Urothelium cell line (cell line): Measurements from ENCODE around the gene RAD50.
"Not testable (repeated sequence)": the region's sequence is repeated elsewhere in the genome, so short reads cannot be mapped to it uniquely, and the experiment has no call there.

ENCODE experiments used
- DNase-seq: peaks from one replicate; pipeline ENCODE4 v3.0.0; 2011; ENCODE audit warnings: low spot score, mixed read lengths
- FAIRE-seq: peaks from 2 replicates; lab custom pipeline; 2011; peaks lifted over from hg19 to GRCh38; lab: Jason Lieb, UNC

Gene RAD50

DNA sequence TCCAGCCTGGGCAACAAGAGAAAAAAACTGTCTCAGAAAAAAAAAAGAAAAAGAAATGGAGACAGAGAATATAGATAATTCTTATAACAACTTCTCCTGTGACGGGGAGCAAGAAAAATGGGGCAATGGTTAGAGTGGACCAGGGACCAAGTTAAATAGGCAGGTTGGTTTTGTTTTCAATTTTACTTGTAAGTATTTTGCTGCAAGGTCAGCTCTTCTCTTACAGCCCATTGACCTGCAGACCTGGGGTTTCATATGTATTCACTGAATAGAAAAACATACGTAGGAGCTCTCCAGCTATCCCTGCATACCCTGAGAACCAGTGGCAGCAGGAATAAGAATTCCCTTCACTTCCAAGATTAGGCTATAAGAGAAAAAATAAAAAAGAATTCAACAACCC lies 72.0 kb downstream of the RAD50 start:
- DNase-seq (no peak), FAIRE-seq (no peak)

DNA sequence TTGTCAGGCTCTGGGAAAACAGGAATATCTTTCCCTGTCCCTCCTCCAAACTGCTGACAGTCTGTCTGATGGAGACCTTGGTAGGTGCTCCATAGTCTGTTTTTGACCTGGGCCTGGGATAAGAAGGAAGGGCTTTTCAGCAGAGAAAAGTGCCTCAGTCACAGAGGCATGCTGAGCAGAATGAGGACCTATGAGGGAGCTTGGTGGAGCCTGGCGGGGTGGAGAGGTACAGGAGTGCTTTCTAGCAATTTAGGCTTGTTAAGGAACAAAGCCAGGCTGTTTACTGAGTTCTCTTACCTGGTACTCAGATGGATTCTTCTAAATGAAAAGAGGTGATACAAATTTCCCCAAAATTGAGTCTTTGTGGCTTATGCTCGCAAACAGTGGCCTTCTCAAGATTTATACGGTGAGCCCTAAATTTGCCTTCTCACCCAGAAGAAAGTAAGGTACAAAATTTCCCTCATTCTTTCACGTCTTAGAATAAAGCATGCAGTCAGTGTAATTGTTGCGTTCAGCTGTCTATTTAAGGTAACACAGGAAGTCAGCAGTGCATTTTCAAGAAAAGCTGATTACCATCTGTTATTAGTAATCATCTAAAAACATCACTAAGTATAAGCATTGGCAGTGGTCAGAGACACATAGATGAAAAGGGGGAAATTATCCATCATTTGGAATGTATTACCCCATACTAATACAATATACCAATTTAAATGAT lies 72.6 kb downstream of the RAD50 start:
- FAIRE-seq (no peak), DNase-seq (no peak)

DNA sequence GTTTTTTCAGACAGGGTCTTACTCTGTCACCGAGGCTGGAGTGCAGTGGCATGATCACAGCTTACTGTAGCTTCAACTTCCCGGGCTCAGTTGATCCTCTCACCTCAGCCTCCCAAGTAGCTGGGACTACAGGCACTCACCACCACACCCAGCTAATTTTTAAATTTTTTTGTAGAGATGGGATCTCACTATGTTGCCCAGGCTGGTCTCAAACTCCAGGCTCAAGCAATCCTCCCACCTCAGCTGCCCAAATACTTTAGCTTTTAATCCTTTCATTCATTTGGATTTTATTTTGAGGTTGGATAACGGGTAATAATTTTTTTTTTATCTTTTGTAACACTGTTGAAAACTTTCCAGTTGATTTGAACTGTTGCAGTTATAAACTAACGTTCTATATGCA lies 76.8 kb downstream of the RAD50 start:
- not testable (repeated sequence) for DNase-seq, FAIRE-seq

DNA sequence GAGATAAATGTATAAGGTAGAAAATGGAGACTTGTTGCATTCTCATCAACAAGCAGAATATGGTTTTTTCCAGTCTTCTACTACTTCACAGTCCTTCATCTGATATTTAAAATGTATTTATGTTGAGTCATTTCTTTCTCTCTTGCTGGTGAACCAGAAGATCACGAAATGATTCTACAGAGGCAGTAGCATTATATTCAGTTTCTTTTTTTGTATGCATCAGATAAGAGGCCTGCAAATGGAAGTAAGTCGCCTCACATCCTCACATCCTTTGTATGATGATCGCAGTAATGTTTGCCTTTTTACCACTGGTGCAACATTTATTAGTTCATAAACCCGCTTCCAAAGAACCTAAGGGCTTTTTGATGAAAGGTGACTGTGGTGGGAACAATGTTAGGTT lies 79.1 kb downstream of the RAD50 start:
- DNase-seq = no peak
- no peak for FAIRE-seq

DNA sequence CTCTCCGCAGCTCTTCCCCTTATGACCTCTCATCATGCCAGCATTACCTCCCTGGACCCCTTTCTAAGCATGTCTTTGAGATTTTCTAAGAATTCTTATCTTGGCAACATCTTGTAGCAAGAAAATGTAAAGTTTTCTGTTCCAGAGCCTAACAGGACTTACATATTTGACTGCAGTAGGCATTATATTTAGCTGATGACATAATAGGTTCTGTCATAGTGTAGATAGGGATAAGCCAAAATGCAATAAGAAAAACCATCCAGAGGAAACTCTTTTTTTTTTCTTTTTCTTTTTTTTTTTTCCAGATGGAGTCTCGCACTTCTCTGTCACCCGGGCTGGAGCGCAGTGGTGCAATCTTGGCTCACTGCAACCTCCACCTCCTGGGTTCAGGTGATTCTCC lies 80.5 kb downstream of the RAD50 start:
- FAIRE-seq (no peak), DNase-seq (no peak)

DNA sequence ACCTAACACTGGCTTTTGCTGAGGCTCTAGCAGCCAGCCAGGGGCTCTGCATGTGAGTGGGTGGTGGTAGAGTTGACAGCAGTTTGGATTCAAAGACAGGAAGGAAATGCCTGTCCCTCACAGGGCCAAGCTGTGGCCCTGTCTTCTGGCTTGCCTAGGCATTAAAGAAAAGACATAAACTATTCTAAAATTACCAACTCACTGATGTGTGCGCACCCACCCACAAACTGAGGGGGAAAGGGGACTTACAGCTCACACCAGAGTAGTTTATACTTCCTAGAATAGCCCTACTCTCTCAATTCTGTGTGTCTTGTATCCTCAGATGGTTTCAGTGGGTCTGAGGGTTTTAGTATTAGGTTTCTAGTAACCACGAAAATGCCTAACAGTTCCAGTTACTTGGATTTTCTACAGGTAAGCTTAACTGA lies 82.9 kb downstream of the RAD50 start:
- DNase-seq (no peak), FAIRE-seq (no peak)

DNA sequence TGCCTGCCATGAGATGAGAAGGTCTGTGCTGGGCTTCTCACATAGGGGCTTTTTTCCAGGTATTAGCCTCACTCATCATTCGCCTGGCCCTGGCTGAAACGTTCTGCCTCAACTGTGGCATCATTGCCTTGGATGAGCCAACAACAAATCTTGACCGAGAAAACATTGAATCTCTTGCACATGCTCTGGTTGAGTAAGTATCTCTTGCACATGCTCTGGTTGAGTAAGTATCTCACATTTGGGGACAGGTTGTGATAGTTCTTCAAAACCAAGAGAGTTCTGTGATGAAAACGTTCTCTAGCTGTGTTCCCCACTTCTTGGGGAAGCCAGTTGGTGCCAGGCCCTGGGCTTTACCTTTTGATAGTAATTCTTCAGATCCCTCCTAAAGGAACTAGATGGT lies 83.8 kb downstream of the RAD50 start:
- no peak for DNase-seq
- no peak for FAIRE-seq

DNA sequence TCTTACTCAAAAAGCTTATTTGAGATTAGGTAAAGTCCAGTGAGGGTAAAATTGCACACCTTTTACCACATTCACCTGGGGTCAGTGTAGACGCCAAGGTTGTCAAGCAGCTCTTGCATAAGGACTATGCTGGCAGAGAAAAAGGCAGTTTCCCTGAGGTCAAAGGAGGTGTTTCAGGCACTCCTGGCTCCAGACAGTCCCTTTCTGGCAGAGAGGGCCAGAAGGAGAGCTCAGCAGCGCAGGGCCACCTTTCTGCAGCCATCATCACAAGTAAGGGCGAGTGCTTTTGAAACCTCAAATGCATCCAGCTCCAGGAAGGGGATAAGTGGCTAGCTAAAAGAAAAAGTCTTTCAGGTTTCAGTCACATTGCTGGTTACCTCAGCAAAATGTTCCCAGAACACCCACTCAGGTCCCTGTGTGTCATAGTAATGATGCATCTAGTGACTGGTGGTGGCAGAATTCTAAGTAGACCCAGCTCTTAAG lies 84.5 kb downstream of the RAD50 start:
- no peak for DNase-seq

DNA sequence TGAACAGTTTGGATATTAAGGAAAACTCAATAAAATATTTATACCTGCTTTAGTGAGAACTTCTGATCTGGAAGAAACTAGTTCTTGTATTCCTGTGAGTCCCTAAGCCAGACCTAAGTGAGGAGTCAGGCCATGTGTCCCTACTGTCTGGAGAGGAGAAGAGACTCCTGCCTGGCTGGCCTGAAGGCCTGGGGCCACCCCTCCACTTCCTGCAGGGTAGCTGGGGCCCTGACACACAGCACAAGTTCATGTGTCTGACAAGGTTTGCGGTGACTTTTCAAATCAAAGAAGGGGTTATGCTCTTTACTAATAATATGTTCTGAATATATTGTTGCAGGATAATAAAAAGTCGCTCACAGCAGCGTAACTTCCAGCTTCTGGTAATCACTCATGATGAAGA lies 85.1 kb downstream of the RAD50 start:
- FAIRE-seq (no peak), DNase-seq (no peak)

More for the DNA sequence above, 84.5 kb downstream of the RAD50 start:
- FAIRE-seq = no peak

DNA sequence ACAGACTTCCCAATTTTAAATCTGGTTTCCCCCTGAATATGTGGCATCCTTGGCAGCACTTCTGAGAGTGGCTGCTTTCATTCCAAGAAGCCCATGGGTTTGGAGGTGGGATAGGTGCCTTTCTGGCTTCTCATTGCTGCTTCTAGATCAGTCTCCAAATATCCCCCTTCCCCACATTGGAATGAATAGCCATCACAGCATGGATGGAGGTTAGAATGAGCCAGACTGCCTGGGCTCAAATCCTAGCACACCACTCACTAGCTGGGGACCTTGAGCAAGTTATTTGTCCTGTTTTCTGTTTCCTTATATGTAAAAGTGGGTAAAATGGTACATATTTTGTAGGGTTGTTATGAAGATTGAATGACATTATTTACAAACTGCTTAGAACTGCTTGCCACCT lies 87.4 kb downstream of the RAD50 start:
- no peak for FAIRE-seq
- DNase-seq = no peak

DNA sequence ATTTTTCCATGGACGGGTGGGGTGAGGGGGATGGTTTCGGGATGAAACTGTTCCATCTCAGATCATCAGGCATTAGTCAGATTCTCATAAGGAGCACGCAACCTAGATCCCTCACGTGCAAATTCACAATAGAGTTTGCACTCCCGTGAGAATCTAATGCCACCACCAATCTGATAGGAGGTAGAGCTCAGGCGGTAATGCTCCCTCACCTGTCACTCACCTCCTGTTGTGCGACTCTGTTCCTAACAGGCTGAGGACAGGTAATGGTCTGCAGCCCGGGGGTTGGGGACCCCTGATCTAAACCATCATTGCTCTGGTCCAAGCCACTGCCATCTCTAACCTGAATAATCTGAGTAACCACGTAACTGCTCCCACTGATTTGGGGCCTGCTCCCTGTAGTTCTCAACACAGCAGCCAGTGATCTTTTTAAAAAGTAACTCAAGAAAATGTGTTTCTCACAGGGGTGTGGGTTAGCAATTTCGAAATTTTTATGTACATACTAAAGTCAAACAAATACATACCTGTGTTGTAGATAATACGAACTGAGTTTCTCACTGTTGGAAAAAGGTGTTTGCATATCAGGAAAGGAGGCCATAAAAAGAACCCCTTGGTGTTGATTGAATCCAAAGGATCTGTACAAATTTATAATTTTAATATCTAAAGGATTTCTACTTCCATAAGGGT lies 89.9 kb downstream of the RAD50 start:
- DNase-seq = no peak
- no peak for FAIRE-seq

DNA sequence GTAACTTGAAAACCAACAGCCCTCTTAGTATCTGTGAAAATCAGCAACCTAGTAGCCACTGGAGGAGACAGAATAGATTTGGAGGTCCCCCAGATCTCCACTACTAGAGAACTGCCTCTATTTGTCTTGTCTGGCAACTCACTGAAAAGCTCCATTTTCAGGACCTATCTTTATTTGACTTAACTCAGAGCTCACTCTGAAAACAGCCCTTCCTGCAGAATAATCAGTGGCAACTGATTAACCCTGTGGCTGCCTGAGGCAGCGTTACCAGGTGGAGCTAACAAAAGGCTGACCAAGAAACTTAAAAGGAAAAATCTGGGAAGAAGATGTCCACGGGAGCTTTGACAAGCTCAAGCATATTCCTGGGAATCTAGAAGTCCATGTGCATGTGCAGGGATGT lies 90.7 kb downstream of the RAD50 start:
- DNase-seq = no peak
- FAIRE-seq = no peak

DNA sequence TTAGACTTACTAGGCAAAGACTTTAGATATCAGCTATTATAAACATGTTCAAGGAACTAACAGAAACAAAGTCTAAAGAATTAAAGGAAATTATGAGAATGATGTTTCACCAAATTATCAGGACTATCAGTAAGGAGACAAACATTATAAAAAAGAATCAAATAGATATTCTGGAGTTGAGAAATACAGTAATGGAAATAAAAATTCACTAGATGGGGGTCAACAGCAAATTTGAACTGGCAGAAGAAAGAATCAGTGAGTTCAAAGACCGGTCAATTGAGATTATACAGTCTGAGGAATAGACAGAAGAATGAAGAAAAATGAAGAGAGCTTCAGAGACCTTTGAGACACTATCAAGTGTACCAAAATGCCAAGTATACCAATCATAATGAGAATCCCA lies 91.6 kb downstream of the RAD50 start:
- no peak for DNase-seq
- FAIRE-seq = no peak

DNA sequence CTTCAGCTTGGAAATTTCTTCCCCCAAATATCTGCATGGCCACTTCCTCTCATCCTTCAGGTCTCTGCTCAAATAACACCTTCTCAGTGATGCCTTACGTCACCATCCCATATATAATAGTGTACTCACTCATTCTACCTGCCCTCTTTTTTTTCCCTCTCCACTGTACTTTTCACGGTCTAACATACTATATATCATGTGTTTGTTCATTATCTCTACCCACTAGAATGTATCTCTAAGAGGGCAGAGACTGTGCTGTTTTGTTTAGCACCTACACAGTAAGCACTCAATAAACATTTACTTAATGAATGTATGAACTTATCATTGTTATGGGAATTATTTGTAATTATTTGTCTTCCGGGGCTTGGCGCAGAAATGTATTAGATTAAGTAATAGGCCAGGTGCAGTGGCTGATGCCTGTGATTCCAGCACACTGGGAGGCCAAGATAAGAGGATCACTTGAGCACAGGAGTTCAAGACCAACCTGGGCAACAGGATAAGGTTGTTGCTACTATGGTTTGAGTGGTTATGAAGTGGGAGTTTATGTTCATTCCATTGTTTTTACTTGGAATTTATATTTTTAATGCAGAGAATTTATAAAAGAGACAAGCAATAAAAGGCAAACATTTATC lies 95.2 kb downstream of the RAD50 start:
- no peak for DNase-seq
- FAIRE-seq = no peak

DNA sequence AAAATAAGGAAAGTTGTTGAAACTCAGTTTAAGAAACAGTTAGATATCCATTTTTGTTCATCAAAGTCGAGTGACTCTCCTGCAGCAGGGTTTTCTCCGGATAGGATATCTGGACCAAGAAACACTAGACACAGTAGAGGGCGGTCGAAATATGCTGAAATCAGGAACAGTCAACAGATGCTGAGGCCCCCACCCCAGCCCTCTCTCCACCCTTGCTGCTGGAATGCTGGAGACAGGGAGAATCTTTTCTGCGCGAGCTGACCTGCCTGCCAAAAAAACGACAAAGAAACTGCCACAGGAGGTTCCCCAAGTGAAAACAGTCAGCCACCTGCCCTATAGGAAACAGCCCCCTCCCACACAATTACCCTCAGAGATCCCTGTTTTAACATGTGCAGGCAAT lies 96.9 kb downstream of the RAD50 start:
- no peak for FAIRE-seq
- DNase-seq = no peak

DNA sequence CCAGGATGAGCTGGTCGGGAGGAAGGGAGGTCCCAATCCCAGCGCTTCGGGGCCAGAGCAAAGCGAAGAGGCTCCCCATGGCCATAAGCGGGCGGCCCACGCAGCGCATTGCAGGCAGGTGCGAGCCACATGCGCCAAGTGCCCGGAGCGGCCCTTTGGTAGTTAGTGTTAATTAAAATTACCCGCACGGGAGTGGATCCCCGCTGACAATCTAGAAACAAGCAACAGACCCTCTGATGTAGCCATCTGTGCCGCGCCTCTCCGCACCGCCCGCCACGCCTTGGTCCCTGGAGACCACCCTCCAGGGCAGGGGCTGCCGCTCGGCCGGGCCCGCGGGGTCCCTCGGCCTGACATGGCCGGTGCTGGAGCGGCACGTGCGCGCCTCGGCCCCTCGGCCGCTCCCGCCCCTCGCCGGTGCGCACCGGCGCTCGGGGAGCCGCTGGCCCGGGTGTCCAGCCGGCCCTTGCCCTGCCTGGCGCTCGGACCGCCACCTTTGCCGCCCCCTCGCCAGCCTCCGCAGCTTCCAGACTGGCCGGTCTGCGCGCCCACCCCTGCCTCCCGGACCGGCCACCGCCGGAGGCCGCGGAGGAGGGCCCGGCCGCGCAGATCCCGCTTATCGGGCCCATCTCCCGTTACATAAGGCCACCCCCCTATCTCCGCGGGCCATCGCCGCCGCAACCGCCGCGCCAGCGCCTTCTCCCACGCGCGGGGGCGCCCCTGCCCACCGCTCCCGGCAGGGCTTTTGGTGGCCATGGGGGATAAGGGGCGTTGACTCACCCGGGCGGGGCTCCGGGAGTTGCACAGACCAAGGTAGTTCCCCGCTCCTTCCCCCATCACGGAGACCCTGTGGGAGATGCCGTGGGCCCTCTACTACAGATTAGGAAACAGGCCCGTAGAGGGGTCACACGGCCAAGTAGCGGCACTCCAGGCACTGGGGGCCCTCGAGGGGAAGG lies 99.3 kb downstream of the RAD50 start:
- FAIRE-seq (no peak), DNase-seq (no peak)

DNA sequence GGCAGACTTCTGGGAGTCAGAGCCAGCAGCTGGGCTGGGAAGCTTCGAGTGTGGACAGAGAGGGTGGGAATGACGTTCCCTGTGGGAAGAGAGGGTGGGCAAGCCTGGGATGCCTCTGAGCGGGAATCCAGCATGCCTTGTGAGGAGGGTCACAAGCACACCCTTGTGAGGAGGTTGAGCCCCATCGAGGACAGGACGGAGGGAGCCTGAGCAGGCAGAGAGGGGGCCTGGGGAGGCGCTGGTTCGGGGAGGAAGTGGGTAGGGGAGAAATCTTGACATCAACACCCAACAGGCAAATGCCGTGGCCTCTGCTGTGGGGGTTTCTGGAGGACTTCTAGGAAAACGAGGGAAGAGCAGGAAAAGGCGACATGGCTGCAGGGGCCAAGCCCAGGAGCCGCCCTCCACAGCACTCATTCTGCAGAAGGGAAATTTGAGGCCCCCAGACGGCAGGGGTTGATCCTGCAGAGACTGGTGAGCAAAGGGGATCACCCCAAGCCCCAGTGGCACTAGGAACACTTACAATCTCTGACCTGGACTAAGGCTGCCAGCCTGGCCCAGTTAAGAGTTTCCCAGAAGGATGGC lies 100.1 kb downstream of the RAD50 start:
- DNase-seq (no peak), FAIRE-seq (no peak)

DNA sequence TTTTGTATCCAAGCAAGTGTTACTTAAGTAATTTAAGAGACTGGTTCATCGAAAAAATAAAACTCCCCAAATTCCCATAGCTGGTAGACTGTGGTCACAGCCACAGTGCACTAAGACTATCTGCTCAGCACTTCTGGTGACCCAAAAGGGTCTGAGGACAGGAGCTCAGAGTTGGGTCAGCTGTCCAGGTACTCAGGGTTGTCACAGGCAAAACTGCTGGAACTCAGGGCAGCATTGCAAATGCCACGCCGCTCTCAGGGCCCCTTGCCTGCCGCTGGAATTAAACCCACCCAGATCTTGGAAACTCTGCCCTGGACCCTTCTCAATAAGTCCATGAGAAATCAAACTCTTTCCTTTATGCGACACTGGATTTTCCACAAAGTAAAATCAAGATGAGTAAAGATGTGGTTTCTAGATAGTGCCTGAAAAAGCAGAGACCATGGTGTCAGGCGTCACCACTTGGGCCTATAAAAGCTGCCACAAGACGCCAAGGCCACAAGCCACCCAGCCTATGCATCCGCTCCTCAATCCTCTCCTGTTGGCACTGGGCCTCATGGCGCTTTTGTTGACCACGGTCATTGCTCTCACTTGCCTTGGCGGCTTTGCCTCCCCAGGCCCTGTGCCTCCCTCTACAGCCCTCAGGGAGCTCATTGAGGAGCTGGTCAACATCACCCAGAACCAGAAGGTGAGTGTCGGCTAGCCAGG lies 101.1 kb downstream of the RAD50 start, which contains the start of gene IL13:
Gene IL13, plus strand, starts transcription at position 498 of the 705 bp plus-strand sequence. Its CDS starts 14 bp downstream, at position 512.
- no peak for FAIRE-seq
- no peak for DNase-seq

DNA sequence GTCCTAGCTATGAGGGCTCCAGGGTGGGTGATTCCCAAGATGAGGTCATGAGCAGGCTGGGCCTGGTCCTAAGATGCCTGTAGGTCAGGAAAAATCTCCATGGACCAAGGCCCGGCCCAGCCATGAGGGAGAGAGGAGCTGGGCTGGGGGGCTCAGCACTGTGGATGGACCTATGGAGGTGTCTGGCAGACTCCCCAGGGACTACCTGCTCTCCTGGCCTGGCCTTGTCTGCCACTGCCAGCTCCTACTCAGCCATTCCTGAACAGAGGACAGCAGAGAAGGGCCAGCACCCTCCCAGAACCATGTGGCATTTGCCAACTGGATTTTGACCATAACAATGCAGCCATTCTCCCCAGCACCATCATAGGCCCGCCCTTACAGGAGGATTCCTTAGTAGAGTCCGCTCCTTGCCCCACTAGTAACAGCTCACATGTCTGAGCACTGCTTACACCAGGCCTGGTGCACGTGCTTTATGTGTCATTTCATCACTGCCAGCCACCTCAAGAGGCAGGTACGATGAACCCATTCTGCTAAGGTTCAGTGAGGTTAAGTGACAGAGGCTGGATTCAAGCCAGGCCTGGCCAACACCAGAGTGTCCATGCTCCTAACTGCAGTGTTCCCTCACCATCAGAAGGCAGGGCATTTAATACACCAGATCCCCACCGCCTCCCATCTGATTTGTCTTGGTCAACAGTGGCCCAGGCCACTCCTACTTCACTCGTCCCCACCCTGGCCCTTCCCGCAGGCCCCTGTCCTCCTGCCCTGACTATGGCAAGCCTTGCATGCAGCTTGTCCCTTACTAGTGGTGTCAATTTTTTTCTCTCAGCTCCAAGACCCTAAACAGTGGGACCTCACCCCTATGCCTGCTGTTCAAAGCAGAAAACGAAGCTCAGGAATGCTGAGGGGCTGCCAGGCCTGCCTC lies 101.9 kb downstream of the RAD50 start:
- DNase-seq (no peak), FAIRE-seq (no peak)
